ENCODE results near the gene LTB. TPM values are rescaled to one million over a fixed set of nuclear protein-coding genes. Genes with fewer than 3 reads are reported as not detected.

LTB gene
- polyA plus RNA-seq, 3 donors: 0.53 to 2.3 (median 2.2) TPM

GRCh38 chr6:31579119-31579505, 3.1 kb downstream of the LTB start:
- no peak for DNase-seq (ENCODE audit: extremely low read depth in 1 of 11, low read depth in 9 of 11, low spot score in 4 of 11)

DNA sequence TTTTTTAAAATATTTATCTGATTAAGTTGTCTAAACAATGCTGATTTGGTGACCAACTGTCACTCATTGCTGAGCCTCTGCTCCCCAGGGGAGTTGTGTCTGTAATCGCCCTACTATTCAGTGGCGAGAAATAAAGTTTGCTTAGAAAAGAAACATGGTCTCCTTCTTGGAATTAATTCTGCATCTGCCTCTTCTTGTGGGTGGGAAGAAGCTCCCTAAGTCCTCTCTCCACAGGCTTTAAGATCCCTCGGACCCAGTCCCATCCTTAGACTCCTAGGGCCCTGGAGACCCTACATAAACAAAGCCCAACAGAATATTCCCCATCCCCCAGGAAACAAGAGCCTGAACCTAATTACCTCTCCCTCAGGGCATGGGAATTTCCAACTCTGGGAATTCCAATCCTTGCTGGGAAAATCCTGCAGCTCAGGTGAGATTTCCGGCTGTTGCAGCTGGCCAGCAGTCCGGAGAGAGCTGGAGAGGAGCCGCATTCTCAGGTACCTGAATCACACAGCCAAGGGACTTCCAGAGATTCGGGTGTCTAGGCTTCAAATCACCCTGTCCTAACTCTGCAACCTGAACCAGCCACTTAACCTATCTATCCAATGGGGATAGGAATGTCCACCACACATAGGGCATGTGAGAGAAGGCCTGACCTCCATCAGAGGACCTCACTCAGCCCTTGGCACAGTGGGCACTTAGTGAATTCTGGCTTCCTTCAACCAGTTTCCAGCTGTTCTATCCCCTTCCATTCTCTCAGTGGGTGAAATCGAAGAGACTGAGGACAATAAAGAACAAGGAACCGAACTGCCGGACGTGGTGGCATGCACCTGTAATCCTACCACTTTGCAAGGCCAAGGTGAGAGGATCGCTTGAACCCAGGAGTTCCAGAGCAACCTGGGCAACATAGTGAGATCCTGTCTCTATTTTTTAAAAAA, 3.8 kb downstream of the LTB start:
- DNase-seq (ENCODE audit: extremely low read depth in 1 of 11, low read depth in 9 of 11, low spot score in 4 of 11): no peak

- DNase-seq (ENCODE audit: extremely low read depth in 1 of 11, low read depth in 9 of 11, low spot score in 4 of 11): no peak
Measured at GRCh38 chr6:31577579-31577966, 4.7 kb downstream of the LTB start.

- DNase-seq (ENCODE audit: extremely low read depth in 1 of 11, low read depth in 9 of 11, low spot score in 4 of 11): no peak
Measured at GRCh38 chr6:31576897-31577578, 5.2 kb downstream of the LTB start.

GRCh38 chr6:31575952-31576685, 6.1 kb downstream of the LTB start:
- DNase-seq (ENCODE audit: extremely low read depth in 1 of 11, low read depth in 9 of 11, low spot score in 4 of 11): no peak

GRCh38 chr6:31575335-31575901, 6.8 kb downstream of the LTB start, which contains the start of gene TNF:
Gene TNF, plus strand, starts transcription at chr6:31575565. Its CDS starts 177 bp downstream, at chr6:31575742.
- no peak for DNase-seq (ENCODE audit: extremely low read depth in 1 of 11, low read depth in 9 of 11, low spot score in 4 of 11)

GRCh38 chr6:31574106-31575061, 7.8 kb downstream of the LTB start:
- no peak for DNase-seq (ENCODE audit: extremely low read depth in 1 of 11, low read depth in 9 of 11, low spot score in 4 of 11)

DNA sequence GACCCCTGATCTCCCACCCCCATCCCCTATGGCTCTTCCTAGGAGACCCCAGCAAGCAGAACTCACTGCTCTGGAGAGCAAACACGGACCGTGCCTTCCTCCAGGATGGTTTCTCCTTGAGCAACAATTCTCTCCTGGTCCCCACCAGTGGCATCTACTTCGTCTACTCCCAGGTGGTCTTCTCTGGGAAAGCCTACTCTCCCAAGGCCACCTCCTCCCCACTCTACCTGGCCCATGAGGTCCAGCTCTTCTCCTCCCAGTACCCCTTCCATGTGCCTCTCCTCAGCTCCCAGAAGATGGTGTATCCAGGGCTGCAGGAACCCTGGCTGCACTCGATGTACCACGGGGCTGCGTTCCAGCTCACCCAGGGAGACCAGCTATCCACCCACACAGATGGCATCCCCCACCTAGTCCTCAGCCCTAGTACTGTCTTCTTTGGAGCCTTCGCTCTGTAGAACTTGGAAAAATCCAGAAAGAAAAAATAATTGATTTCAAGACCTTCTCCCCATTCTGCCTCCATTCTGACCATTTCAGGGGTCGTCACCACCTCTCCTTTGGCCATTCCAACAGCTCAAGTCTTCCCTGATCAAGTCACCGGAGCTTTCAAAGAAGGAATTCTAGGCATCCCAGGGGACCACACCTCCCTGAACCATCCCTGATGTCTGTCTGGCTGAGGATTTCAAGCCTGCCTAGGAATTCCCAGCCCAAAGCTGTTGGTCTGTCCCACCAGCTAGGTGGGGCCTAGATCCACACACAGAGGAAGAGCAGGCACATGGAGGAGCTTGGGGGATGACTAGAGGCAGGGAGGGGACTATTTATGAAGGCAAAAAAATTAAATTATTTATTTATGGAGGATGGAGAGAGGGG, 8.8 kb downstream of the LTB start:
- no peak for DNase-seq (ENCODE audit: extremely low read depth in 1 of 11, low read depth in 9 of 11, low spot score in 4 of 11)

DNA sequence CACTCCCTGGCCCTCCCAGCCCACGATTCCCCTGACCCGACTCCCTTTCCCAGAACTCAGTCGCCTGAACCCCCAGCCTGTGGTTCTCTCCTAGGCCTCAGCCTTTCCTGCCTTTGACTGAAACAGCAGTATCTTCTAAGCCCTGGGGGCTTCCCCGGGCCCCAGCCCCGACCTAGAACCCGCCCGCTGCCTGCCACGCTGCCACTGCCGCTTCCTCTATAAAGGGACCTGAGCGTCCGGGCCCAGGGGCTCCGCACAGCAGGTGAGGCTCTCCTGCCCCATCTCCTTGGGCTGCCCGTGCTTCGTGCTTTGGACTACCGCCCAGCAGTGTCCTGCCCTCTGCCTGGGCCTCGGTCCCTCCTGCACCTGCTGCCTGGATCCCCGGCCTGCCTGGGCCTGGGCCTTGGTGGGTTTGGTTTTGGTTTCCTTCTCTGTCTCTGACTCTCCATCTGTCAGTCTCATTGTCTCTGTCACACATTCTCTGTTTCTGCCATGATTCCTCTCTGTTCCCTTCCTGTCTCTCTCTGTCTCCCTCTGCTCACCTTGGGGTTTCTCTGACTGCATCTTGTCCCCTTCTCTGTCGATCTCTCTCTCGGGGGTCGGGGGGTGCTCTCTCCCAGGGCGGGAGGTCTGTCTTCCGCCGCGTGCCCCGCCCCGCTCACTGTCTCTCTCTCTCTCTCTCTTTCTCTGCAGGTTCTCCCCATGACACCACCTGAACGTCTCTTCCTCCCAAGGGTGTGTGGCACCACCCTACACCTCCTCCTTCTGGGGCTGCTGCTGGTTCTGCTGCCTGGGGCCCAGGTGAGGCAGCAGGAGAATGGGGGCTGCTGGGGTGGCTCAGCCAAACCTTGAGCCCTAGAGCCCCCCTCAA, 9.9 kb downstream of the LTB start, which contains the start of gene LTA:
Gene LTA (plus strand): TSS at position 249 of the 871 bp plus-strand sequence. CDS start 454 bp downstream, at position 703.
- no peak for DNase-seq (ENCODE audit: extremely low read depth in 1 of 11, low read depth in 9 of 11, low spot score in 4 of 11)

DNA sequence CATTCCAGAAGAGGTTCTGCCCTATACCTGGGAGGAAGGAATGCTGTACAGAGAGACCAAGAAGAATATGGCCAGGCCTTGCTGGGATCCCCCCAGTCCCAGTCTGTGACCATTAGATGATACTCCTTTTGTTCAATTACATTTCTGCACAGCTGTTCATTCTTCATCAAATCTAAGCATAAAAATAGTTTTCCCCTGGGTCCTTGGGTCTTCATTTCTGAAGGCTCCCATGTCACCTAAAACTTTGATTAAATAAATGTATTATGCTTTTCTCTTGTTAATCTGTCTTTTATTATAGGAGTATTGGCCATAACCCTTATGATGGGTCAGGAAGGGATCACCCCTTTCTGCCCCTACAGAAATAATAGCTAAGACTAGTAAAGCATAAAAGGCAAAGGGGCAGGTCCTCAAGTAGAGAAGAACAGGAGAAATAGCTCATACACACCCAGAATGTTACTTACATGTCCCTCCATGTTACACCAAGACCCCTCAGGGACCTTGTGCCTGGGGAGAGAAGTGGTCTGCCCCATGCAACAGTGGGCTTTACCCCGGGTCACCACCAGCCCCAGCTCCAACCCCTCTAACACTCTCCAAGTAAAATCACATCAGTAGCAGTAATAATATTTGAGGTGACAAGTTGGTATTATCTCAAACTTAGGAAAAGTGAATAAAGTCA, 12.2 kb downstream of the LTB start:
- DNase-seq (ENCODE audit: extremely low read depth in 1 of 11, low read depth in 9 of 11, low spot score in 4 of 11): no peak

DNA sequence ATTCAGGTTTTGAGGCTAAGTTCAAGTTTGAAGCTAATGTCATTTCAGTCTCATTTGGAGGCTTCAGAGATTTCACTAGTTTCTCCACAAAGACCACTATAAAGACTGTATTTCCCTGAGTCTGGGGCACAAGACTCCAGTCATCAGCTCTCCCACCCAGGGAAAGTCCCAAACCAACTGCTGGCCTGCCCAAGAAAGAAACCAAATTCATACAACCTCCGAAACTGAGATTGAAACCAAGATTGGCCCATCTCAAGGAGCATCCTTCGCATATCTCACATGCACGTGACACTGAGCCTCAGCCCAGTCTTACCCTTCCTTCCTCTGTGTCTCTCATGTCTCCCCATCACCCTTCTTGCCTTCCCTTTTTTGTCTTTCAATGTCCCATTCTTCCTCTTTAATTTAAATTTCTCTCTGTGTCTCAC, 13.7 kb downstream of the LTB start:
- DNase-seq (ENCODE audit: extremely low read depth in 1 of 11, low read depth in 9 of 11, low spot score in 4 of 11): no peak

- no peak for DNase-seq (ENCODE audit: extremely low read depth in 1 of 11, low read depth in 9 of 11, low spot score in 4 of 11)
Measured at GRCh38 chr6:31567531-31568370, 14.5 kb downstream of the LTB start.

GRCh38 chr6:31560697-31561058, 21.5 kb downstream of the LTB start:
- no peak for DNase-seq (ENCODE audit: extremely low read depth in 1 of 11, low read depth in 9 of 11, low spot score in 4 of 11)

GRCh38 chr6:31559958-31560696, 22.1 kb downstream of the LTB start:
- DNase-seq (ENCODE audit: extremely low read depth in 1 of 11, low read depth in 9 of 11, low spot score in 4 of 11): no peak
